ENCODE data around the gene MAML3.

The MAML3 gene

DNA sequence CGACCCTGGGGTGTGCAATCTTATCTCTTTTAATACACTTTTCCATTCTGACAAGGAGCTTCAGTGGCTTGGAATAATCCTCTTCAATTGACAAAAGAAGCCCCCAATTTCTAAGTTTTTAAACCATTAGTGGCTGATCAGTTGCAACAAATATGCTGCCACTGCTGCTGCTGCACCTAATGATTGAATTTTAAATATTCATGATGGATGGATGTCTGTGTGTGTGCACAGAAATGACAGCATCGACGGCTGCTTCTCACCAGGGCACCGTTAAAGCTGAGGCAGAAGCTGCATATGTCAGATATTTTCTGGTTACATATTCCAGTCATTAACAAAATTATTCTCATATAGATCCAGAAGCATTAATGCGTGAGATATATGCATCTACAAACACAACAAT is 306.0 kb downstream of the MAML3 start:
- TF ChIP-seq GATA3 (IDR thresholded peaks at IDR 0.05; ENCODE audit: low read depth, low read length) (no peak), GATA2 (IDR thresholded peaks at IDR 0.05; ENCODE audit: low read depth, low read length) (no peak)

DNA sequence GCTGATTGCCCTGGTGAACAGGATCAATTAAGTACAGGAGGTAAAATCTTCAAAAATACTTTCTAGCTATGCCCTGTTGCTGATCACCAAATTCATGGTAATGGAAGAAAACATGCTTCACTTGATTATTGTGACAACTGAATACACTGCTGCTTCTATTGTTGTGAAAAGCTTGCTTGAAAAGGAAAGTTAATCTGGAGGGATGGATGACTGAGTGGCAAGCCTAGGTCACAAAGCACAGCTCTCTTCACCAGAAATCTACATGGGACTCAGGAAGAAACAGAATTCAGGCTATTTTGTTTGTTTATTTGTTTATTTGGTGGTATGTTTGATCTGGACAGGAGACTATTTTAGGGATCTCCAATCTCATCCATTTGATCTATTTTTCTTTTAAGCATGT is 306.4 kb downstream of the MAML3 start:
- TF ChIP-seq GATA3 (IDR thresholded peaks at IDR 0.05; ENCODE audit: low read depth, low read length), result no peak

DNA sequence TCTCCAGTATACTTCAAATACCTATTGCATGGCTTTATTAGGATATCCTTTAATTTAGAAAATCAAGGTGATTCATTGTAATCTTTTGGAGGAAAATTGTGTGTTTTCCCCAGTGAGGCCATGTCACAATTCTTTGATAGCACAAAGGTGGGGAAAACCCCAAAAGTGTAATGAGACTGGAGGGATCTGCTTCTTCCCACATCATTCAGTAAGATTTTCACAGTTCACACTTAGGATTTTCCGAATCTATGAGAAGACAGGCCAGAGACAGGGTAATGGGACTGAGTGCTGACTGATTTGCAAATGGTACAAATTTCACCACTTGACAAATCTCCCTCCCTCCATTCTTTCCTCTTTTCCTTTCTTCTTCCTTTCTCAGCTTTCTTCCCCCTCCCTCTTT is 307.2 kb downstream of the MAML3 start:
- TF ChIP-seq GATA2 (IDR thresholded peaks at IDR 0.05; ENCODE audit: low read depth, low read length) (no peak), GATA3 (IDR thresholded peaks at IDR 0.05; ENCODE audit: low read depth, low read length) (no peak)

- TF ChIP-seq GATA2 (IDR thresholded peaks at IDR 0.05; ENCODE audit: low read depth, low read length), result no peak
- TF ChIP-seq GATA3 (IDR thresholded peaks at IDR 0.05; ENCODE audit: low read depth, low read length), result no peak
Measured at GRCh38 chr4:139845453-139846093, 308.4 kb downstream of the MAML3 start.

DNA sequence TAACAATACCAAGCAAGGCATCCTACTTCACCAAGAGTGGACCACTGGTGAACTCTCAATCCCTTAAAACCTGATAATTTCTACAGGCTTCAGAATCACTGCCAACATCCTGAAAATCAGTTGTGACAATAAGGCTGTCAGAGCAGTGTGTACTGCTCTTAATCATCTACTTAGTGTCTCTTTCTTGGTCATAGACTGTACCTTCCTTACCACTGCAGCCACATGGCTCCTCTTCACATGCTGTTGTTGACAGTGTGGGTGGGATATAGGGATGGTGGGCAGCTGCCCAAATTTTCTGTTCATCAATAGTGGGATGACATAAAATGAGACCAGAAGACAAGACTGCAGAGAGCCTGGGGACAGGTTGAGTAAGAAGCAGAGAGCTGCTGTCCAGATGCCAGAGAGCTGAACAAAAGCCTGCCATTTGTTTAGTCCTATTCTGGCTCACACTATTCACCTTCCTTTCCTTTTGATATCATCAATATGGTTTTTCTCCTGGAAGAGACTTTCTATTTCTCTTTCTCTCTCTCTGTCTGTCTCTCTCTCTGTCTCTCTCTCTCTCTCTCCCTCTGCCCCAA is 309.4 kb downstream of the MAML3 start:
- TF ChIP-seq GATA3 (IDR thresholded peaks at IDR 0.05; ENCODE audit: low read depth, low read length) (no peak), GATA2 (IDR thresholded peaks at IDR 0.05; ENCODE audit: low read depth, low read length) (no peak)

- TF ChIP-seq GATA3 (IDR thresholded peaks at IDR 0.05; ENCODE audit: low read depth, low read length) (no peak), GATA2 (IDR thresholded peaks at IDR 0.05; ENCODE audit: low read depth, low read length) (no peak)
Measured at GRCh38 chr4:139844057-139844456, 309.9 kb downstream of the MAML3 start.

- no peak for TF ChIP-seq GATA3 (IDR thresholded peaks at IDR 0.05; ENCODE audit: low read depth, low read length)
- TF ChIP-seq GATA2 (IDR thresholded peaks at IDR 0.05; ENCODE audit: low read depth, low read length), result no peak
Measured at GRCh38 chr4:139843641-139844040, 310.3 kb downstream of the MAML3 start.

DNA sequence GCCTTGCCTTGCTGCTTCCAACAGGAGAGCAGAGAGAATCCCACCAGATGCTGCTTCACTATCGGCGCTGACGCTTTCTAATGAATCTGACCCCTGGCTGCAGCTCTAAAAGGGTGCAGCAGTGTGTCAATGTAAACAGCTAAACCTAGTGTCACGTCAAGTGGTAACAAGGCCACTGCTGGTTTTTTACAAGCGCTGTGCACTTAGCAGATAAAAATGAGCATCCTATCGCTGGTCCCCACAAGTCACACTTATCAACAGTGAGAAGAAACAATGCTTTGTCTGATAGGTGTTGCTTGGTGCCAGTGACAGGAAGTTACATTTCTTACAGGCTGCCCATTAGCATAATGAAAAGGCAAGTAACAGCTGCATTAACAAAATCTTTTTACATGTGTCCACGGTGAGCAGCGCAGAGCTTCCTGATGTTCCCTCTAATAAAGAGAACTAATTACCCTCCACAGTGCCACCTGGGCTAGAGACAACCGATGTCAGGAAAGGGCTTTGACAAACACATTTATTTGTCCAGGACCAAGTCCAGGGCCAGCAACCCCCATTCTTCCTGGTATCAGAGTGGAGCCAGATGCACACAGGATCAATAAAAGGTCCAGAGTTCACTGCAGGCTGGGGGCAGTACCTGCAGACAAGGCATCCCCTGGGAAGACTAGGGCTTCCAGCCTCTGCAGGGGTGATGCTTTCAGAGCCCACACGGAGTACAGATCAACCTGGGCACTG is 312.4 kb downstream of the MAML3 start:
- no peak for TF ChIP-seq GATA3 (IDR thresholded peaks at IDR 0.05; ENCODE audit: low read depth, low read length)
- TF ChIP-seq GATA2 (IDR thresholded peaks at IDR 0.05; ENCODE audit: low read depth, low read length), result no peak

- TF ChIP-seq GATA3 (IDR thresholded peaks at IDR 0.05; ENCODE audit: low read depth, low read length) (no peak), GATA2 (IDR thresholded peaks at IDR 0.05; ENCODE audit: low read depth, low read length) (no peak)
Measured at GRCh38 chr4:139840773-139841172, 313.2 kb downstream of the MAML3 start.

GRCh38 chr4:139839403-139840031 is 314.5 kb downstream of the MAML3 start:
- peak; percentile 71 for TF ChIP-seq GATA3 (IDR thresholded peaks at IDR 0.05; ENCODE audit: low read depth, low read length)
- peak; percentile 63; the same call in 1 of the 2 replicates for TF ChIP-seq GATA2 (IDR thresholded peaks at IDR 0.05; ENCODE audit: low read depth, low read length)

DNA sequence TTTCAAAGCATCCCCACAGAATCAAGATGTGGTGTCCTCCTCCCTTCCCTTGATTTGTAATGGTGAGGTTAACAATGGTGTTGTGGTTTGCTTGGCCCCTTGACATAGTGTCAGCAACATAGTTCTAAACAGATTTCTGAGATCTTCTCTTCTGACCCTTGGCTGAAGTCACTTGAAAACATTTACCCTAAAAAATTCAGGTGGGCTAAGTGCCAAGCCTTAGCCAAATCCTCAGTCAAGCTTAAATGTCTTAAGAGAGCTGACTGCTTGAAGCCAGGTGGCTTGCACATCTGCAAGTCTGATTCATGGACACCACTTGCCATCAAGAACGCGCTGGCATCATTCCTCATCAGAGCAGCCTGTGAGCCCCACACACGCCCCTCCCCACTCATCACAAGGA is 315.2 kb downstream of the MAML3 start:
- TF ChIP-seq GATA2 (IDR thresholded peaks at IDR 0.05; ENCODE audit: low read depth, low read length), result no peak
- TF ChIP-seq GATA3 (IDR thresholded peaks at IDR 0.05; ENCODE audit: low read depth, low read length), result no peak

- TF ChIP-seq GATA3 (IDR thresholded peaks at IDR 0.05; ENCODE audit: low read depth, low read length) (no peak), GATA2 (IDR thresholded peaks at IDR 0.05; ENCODE audit: low read depth, low read length) (no peak)
Measured at GRCh38 chr4:139834981-139835391, 319.0 kb downstream of the MAML3 start.

DNA sequence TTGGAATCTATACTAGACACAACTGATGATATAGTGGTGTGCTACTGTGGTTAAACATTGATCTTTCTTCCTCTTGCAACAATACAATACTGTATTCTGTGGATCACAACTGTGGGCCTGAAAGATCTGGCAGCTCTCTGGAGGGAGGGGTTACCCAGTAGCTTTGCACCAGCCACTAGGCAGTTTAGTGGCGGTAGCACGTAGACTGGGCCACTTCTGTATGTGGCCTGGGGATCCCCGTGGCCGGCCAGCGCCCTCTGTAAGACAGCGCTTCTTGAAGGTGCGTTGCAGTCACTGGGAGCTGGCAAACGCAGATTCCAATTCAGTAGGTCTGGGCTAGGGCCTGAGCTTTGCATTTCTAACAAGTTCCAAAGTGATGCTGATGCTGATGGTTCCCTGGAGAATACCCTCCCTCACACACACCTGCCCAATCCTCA is 319.7 kb downstream of the MAML3 start:
- no peak for TF ChIP-seq GATA3 (IDR thresholded peaks at IDR 0.05; ENCODE audit: low read depth, low read length)
- TF ChIP-seq GATA2 (IDR thresholded peaks at IDR 0.05; ENCODE audit: low read depth, low read length), result no peak

GRCh38 chr4:139833151-139833910 is 320.7 kb downstream of the MAML3 start:
- TF ChIP-seq GATA3 (IDR thresholded peaks at IDR 0.05; ENCODE audit: low read depth, low read length), result no peak
- no peak for TF ChIP-seq GATA2 (IDR thresholded peaks at IDR 0.05; ENCODE audit: low read depth, low read length)
